HEK293T (cell line): ENCODE results near the gene RNF212.

Experiments
- CTCF ChIA-PET: fragments of 350-600 bp; formaldehyde crosslinking; extraction: SDS; loops from one replicate; lab custom pipeline; 2021; ENCODE audit warnings: antibody characterized with exemption, inconsistent platforms; lab: Yijun Ruan, JAX
- POLR2A ChIA-PET: fragments of 350-600 bp; formaldehyde crosslinking; extraction: SDS; loops from one replicate; lab custom pipeline; 2020; ENCODE audit warnings: antibody characterized with exemption, inconsistent platforms; lab: Yijun Ruan, JAX
- DNase-seq: peaks from one replicate; pipeline ENCODE4 v3.0.0; 2012; ENCODE audit warnings: mixed read lengths; ENCODE audit errors: extremely low spot score
- ARNT ChIP-seq: fragments of 450-650 bp; IDR thresholded peaks from 2 replicates; pipeline ENCODE4 v1.6.1; 2017; ENCODE audit warnings: mild to moderate bottlenecking
- BHLHE40 ChIP-seq: fragments of 450-650 bp; IDR thresholded peaks from 2 replicates; pipeline ENCODE4 v1.6.1; 2016; ENCODE audit warnings: mild to moderate bottlenecking, moderate library complexity, borderline replicate concordance
- CTBP1 ChIP-seq: fragments of 450-650 bp; IDR thresholded peaks from 2 replicates; pipeline ENCODE4 v1.6.1; 2016; ENCODE audit warnings: borderline replicate concordance
- ELF4 ChIP-seq: fragments of 450-650 bp; IDR thresholded peaks from 2 replicates; pipeline ENCODE4 v1.6.1; 2017; ENCODE audit warnings: antibody characterized with exemption
- FOXA1 ChIP-seq: fragments of 450-650 bp; IDR thresholded peaks from 2 replicates; pipeline ENCODE4 v1.6.1; 2016; ENCODE audit warnings: mild to moderate bottlenecking
- FOXK2 ChIP-seq: fragments of 450-650 bp; IDR thresholded peaks from 2 replicates; pipeline ENCODE4 v1.6.1; 2016; ENCODE audit warnings: mild to moderate bottlenecking
- FOXM1 ChIP-seq: fragments of 450-650 bp; IDR thresholded peaks from 2 replicates; pipeline ENCODE4 v1.6.1; 2017; ENCODE audit warnings: mild to moderate bottlenecking, borderline replicate concordance
- HDGF ChIP-seq: fragments of 450-650 bp; IDR thresholded peaks from 2 replicates; pipeline ENCODE4 v1.6.1; 2017; ENCODE audit warnings: antibody characterized with exemption, borderline replicate concordance
- L3MBTL2 ChIP-seq: fragments of 450-650 bp; conservative IDR thresholded peaks from 2 replicates; pipeline ENCODE4 v1.6.1; 2016; ENCODE audit warnings: mild to moderate bottlenecking
- LEF1 ChIP-seq: fragments of 450-650 bp; IDR thresholded peaks from 2 replicates; pipeline ENCODE4 v1.6.1; 2017; ENCODE audit warnings: mild to moderate bottlenecking, borderline replicate concordance
- NFRKB ChIP-seq: fragments of 450-650 bp; IDR thresholded peaks from 2 replicates; pipeline ENCODE4 v1.6.1; 2016; ENCODE audit warnings: mild to moderate bottlenecking, moderate library complexity
- PKNOX1 ChIP-seq: fragments of 450-650 bp; IDR thresholded peaks from 2 replicates; pipeline ENCODE4 v1.6.1; 2016
- SP1 ChIP-seq: fragments of 450-650 bp; IDR thresholded peaks from 2 replicates; pipeline ENCODE4 v1.6.1; 2017
- SUZ12 ChIP-seq: fragments of 450-650 bp; IDR thresholded peaks from 2 replicates; pipeline ENCODE4 v1.6.1; 2016; ENCODE audit warnings: mild to moderate bottlenecking
- TARDBP ChIP-seq: fragments of 450-650 bp; IDR thresholded peaks from 2 replicates; pipeline ENCODE4 v1.6.1; 2016
- ZNF384 ChIP-seq: fragments of 450-650 bp; IDR thresholded peaks from 2 replicates; pipeline ENCODE4 v1.6.1; 2016

RNF212 gene

GRCh38 chr4:1022739-1023066, 90.7 kb downstream of the RNF212 start:
- CTCF ChIA-PET: no interaction called here
- TF ChIP-seq HDGF (no peak), TARDBP (no peak), ZNF384 (no peak), NFRKB (no peak), FOXA1 (no peak), L3MBTL2 (no peak), FOXK2 (no peak), PKNOX1 (no peak), FOXM1 (no peak), ARNT (no peak), CTBP1 (no peak), LEF1 (no peak), SP1 (no peak), SUZ12 (no peak), ELF4 (no peak), BHLHE40 (no peak)
- POLR2A ChIA-PET: no interaction called here
- DNase-seq: no peak

DNA sequence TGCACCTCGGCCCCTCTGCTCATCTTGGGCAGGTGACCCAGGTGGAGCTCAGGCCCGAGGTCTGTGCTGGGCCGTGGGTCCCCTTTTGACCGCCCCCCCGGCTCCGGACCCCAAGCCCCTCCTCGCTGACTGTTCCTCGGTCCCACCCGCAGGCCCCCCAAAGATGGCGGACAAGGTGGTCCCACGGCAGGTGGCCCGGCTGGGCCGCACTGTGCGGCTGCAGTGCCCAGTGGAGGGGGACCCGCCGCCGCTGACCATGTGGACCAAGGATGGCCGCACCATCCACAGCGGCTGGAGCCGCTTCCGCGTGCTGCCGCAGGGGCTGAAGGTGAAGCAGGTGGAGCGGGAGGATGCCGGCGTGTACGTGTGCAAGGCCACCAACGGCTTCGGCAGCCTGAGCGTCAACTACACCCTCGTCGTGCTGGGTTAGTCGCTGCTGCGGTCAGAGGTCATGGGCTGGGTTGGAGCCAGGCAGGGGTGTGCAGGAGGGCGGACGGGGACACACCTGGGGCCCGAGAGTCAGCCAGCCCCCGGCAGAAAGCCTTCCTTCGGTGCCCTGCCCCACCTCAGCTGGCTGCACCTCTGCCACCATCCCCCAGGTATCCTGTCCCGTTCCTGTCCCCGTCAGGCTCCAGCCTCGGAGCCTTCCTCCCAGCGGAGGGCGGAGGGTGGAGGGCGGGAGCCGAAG, 91.2 kb downstream of the RNF212 start:
- no peak for DNase-seq
- TF ChIP-seq PKNOX1 (no peak), TARDBP (no peak), CTBP1 (no peak), L3MBTL2 (no peak), FOXM1 (no peak), FOXA1 (no peak), HDGF (no peak), LEF1 (no peak), SUZ12 (no peak), BHLHE40 (no peak), SP1 (no peak), ARNT (no peak)
- ChIA-PET POLR2A (no interaction called here), CTCF (no interaction called here)
